Cardiac fibroblast (primary cell): ENCODE results near the gene SPATA2.

ENCODE experiments used
- DNase-seq, 2 donors: peaks; one replicate each; pipeline versions ENCODE4 v3.0.0 to v3.0.0-alpha.2; 2010; ENCODE audit warnings: low read depth in 2 of 2
- H3K4me3 ChIP-seq, 2 donors: replicated peaks in 1 of 2; 1 replicate in 1 of 2; 2 replicates in 1 of 2; pipeline ENCODE4 v1.5.1; 2011; ENCODE audit warnings: low read depth in 2 of 2, low read length in 2 of 2, mild to moderate bottlenecking in 2 of 2, moderate library complexity in 1 of 2
- TF ChIP-seq, protein P1 (sequence below): IDR thresholded peaks from one replicate; pipeline ENCODE4 v1.5.1; 2011; ENCODE audit warnings: low read depth, mild to moderate bottlenecking, low read length, inconsistent platforms

SPATA2 gene

DNA sequence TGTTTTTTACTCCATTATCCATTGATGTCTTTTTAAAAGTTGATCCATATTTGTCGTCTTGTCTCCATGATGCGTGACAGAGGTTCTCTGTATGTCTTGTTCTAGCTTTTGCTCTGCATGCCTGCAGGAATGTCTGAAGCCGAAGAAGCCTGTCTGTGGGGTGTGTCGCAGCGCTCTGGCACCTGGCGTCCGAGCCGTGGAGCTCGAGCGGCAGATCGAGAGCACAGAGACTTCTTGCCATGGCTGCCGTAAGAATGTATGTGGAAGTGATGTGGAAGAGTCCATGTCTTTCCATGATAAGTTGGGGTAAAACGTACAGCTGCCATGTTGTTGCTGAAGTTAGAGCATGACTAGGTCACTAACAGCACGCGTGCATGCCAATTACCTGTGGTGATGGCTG is 26.1 kb upstream of the SPATA2 start:
- TF ChIP-seq, protein P1, sequence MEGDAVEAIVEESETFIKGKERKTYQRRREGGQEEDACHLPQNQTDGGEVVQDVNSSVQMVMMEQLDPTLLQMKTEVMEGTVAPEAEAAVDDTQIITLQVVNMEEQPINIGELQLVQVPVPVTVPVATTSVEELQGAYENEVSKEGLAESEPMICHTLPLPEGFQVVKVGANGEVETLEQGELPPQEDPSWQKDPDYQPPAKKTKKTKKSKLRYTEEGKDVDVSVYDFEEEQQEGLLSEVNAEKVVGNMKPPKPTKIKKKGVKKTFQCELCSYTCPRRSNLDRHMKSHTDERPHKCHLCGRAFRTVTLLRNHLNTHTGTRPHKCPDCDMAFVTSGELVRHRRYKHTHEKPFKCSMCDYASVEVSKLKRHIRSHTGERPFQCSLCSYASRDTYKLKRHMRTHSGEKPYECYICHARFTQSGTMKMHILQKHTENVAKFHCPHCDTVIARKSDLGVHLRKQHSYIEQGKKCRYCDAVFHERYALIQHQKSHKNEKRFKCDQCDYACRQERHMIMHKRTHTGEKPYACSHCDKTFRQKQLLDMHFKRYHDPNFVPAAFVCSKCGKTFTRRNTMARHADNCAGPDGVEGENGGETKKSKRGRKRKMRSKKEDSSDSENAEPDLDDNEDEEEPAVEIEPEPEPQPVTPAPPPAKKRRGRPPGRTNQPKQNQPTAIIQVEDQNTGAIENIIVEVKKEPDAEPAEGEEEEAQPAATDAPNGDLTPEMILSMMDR: no peak
- no peak overlapping the region for H3K4me3 ChIP-seq
- no peak for DNase-seq

GRCh38 chr20:49938173-49939163 is 23.1 kb upstream of the SPATA2 start:
- TF ChIP-seq, protein P1: no peak
- peak; percentile 72 to 85 for DNase-seq
- H3K4me3 ChIP-seq: no peak overlapping the region

GRCh38 chr20:49937027-49937929 is 21.9 kb upstream of the SPATA2 start:
- DNase-seq: no peak
- TF ChIP-seq, protein P1: no peak
- H3K4me3 ChIP-seq: peak overlapping the region; percentile 92 to 93

GRCh38 chr20:49936153-49937026 is 21.1 kb upstream of the SPATA2 start, which contains the start of gene RNF114:
TSS of gene RNF114 (plus strand) at chr20:49936397. CDS start at chr20:49936413, 16 bp downstream.
- H3K4me3 ChIP-seq: peak within 1 kb of the TSS; percentile 92 to 93
- peak; percentile 93 to 94 for DNase-seq
- TF ChIP-seq, protein P1: no peak

DNA sequence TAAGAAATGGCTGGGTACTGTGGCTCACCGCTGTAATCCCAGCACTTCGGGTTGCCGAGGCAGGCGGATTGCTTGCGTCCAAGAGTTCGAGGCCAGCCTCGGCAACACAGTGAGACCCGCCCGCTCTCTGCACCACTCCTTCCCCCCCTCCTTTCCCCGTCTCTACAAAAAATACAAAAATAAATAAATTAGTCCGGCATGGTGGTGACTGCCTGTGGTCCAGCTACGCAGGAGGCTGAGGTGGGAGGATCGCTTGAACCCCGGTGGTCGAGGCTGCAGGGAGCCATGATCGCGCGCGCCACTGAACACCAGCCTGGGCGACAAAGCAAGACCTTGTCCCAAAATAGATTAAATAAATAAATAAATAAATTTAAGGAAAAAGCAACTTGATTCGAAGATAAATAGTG is 20.4 kb upstream of the SPATA2 start:
- TF ChIP-seq, protein P1: no peak
- no peak for DNase-seq
- H3K4me3 ChIP-seq: peak overlapping the region; percentile 28 to 43

GRCh38 chr20:49929142-49929494 is 13.8 kb upstream of the SPATA2 start:
- TF ChIP-seq, protein P1: no peak
- H3K4me3 ChIP-seq: no peak overlapping the region

More at GRCh38 chr20:49929142-49929494, 13.8 kb upstream of the SPATA2 start:
- DNase-seq: no peak
